Ovary (tissue), 9 donors: Measurements from ENCODE around the gene ZNF121. TPM values are rescaled to one million over a fixed set of nuclear protein-coding genes. Genes with fewer than 3 reads are reported as not detected.
"Not testable (repeated sequence)": the region's sequence is repeated elsewhere in the genome, so short reads cannot be mapped to it uniquely, and the experiment has no call there.

Experiments used
- DNase-seq, 5 donors: peaks; one replicate each; pipeline ENCODE4 v3.0.0-alpha.2; 2019 to 2020
- H3K27ac ChIP-seq, 2 donors: fragments of 200-600 bp; one replicate each; pipeline versions ENCODE4 v1.5.1 to v1.8.0; 2019 to 2022
- H3K27me3 ChIP-seq: fragments of 200-600 bp; one replicate; pipeline ENCODE4 v1.8.0; 2022
- H3K36me3 ChIP-seq: fragments of 200-600 bp; sonication (generic); one replicate; pipeline ENCODE4 v1.5.1; 2019
- H3K4me1 ChIP-seq: one replicate; pipeline ENCODE4 v1.8.1; 2013; ENCODE audit warnings: mild to moderate bottlenecking, moderate library complexity; ENCODE audit not compliant: insufficient read depth
- H3K4me3 ChIP-seq: fragments of 200-600 bp; sonication (generic); one replicate; pipeline ENCODE4 v1.5.1; 2017
- H3K9me3 ChIP-seq, 2 donors: fragments of 200-600 bp in 1 of 2; sonication (generic) in 1 of 2; one replicate each; pipeline versions ENCODE4 v1.5.1 to v1.8.1; 2013 to 2019; ENCODE audit warnings: mild to moderate bottlenecking in 1 of 2, moderate library complexity in 1 of 2
- CTCF ChIP-seq, 3 donors: fragments of 450-650 bp in 2 of 3; fragments of 200-600 bp in 1 of 3; IDR thresholded peaks; one replicate each; pipeline versions ENCODE4 v1.5.1 to v1.8.0; 2016 to 2022; ENCODE audit warnings: antibody characterized with exemption in 3 of 3, mild to moderate bottlenecking in 1 of 3
- EP300 ChIP-seq: sonication (generic); formaldehyde crosslinking; IDR thresholded peaks from one replicate; pipeline ENCODE4 v1.6.1; 2017; ENCODE audit warnings: antibody characterized with exemption
- POLR2A ChIP-seq: fragments of 450-650 bp; IDR thresholded peaks from one replicate; pipeline ENCODE4 v1.6.1; 2017; ENCODE audit warnings: antibody characterized with exemption, mild to moderate bottlenecking, moderate library complexity
- WGBS, 3 donors: extraction: QIAGEN DNeasy Blood & Tissue Kit in 1 of 3; methylation state at CpG; one replicate each; pipeline versions ENCODE4 v1.1.5 to v1.1.7; 2013 to 2017; 5-methylcytosine and 5-hydroxymethylcytosine counted together
- intact Hi-C, 4 donors: fragments of 100-400 bp; cut with DNase I; formaldehyde crosslinking; loops; one replicate each; pipeline versions ENCODE4 v1.11.0 to v1.15.1; 2022 to 2023
- polyA plus RNA-seq, 2 donors: library from polyadenylated mRNA; stranded (reverse); fragments of 200-250 nt in 1 of 2; fragments of 350-450 nt in 1 of 2; fragmentation: Illumina TruSeq in 1 of 2; extraction: RNeasy Lipid Tissue Mini Kit (QIAGEN cat#74804) in 1 of 2; gene quantifications; one replicate each; pipeline ENCODE4 v1.2.3, GENCODE V29; 2013 to 2014
- total RNA-seq, 7 donors: library from RNA; depleted of rRNA in 2 of 7; stranded (reverse); fragments of >200 nt in 2 of 7; fragmentation: NEBNext Ultra II Directional in 3 of 7; extraction: Animal tissue kit (Norgen Biotek cat#: 25700) in 3 of 7; gene quantifications; one replicate each; pipeline versions ENCODE4 v1.1.0 to v1.2.4, GENCODE V29; 2016 to 2023
- donor health status: DM: no; HTN: no; CAD: no; lungs with moderate emphysema.
- donor health status: DM: no; HTN: no; CAD: no.
- donor health status: Bipolar disorder and iron deficiency.
- donor health status: DM: yes; HTN: yes; CAD: no.
- donor health status: DM: no; HTN: no; CAD: no.
- donor health status: DM: yes; HTN: yes; CAD: no.

The ZNF121 gene
- total and polyA plus RNA-seq, 9 donors = 4.2 to 49.0 (median 31.7) TPM

GRCh38 chr19:9608912-9609311 lies 24.6 kb upstream of the ZNF121 start:
- Histone ChIP-seq H3K27me3 (no peaks in the 10 kb centered on the region), H3K27ac (no peak overlapping the region), H3K4me1 (no peaks in the 10 kb centered on the region), H3K36me3 (peaks cover 5% of the 10 kb centered on the region), H3K9me3 (peaks cover 0 to 44% of the 10 kb centered on the region in 2 donors), H3K4me3 (no peak overlapping the region)
- DNase-seq = no peak
- intact Hi-C loops = no loop called here
- TF ChIP-seq POLR2A (no peak), CTCF (IDR thresholded peaks at IDR 0.05) (no peak), EP300 (no peak)
- WGBS, 3 donors = 92 to 97% (median 96%) methylated on average over 5 of the region's 5 CpGs

GRCh38 chr19:9597027-9597426 lies 12.7 kb upstream of the ZNF121 start:
- intact Hi-C loops = no loop called here
- no peak overlapping the region for H3K27ac ChIP-seq
- 76 to 85% (median 80%) methylated on average over 3 of the region's 3 CpGs for WGBS, 3 donors
- no peak for DNase-seq
- H3K4me1 ChIP-seq = no peaks in the 10 kb centered on the region
- TF ChIP-seq CTCF (IDR thresholded peaks at IDR 0.05) (no peak), POLR2A (no peak), EP300 (no peak)
- no peaks in the 10 kb centered on the region for H3K36me3 ChIP-seq
- H3K9me3 ChIP-seq = no peaks in the 10 kb centered on the region
- no peak overlapping the region for H3K4me3 ChIP-seq
- no peaks in the 10 kb centered on the region for H3K27me3 ChIP-seq

GRCh38 chr19:9586764-9587163 lies 2.5 kb upstream of the ZNF121 start:
- no peaks in the 10 kb centered on the region for H3K9me3 ChIP-seq
- peak; percentile 23 to 64 (median 46) for DNase-seq
- TF ChIP-seq CTCF (IDR thresholded peaks at IDR 0.05) = peak in 2 of 3 donors; percentile 14 to 41
- no peak for TF ChIP-seq POLR2A
- peaks cover 4% of the 10 kb centered on the region for H3K4me1 ChIP-seq
- H3K4me3 ChIP-seq = no peak overlapping the region
- no peaks in the 10 kb centered on the region for H3K27me3 ChIP-seq
- no peak overlapping the region for H3K27ac ChIP-seq
- 13 to 18% (median 17%) methylated on average over 7 of the region's 7 CpGs for WGBS, 3 donors
- H3K36me3 ChIP-seq = no peaks in the 10 kb centered on the region
- intact Hi-C loops = loop anchor here in 1 of 4 donors (10.0 kb wide), 1 partner anchor 282 kb away; the partner anchor contains the start of gene ZNF699

- H3K27me3 ChIP-seq, H3K36me3 ChIP-seq, H3K4me3 ChIP-seq, H3K9me3 ChIP-seq, H3K27ac ChIP-seq, H3K4me1 ChIP-seq, DNase-seq: not testable (repeated sequence)
- whole genome bisulfite sequencing, 3 donors = 91 to 92% (median 92%) methylated on average over 13 of the region's 13 CpGs
- intact Hi-C loops = loop anchor here in 1 of 4 donors (10.0 kb wide), 1 partner anchor 277 kb away; the partner anchor contains the start of gene ZNF699
Measured at GRCh38 chr19:9582081-9582725, 2.1 kb downstream of the ZNF121 start.

GRCh38 chr19:9580728-9581127 lies 3.6 kb downstream of the ZNF121 start:
- H3K27ac ChIP-seq = no peak overlapping the region
- peaks cover 0 to 15% of the 10 kb centered on the region in 2 donors for H3K9me3 ChIP-seq
- H3K27me3 ChIP-seq = no peaks in the 10 kb centered on the region
- no peak for DNase-seq
- intact Hi-C loops = loop anchor here in 1 of 4 donors (10.0 kb wide), 1 partner anchor 276 kb away; the partner anchor contains the start of gene ZNF699
- no peaks in the 10 kb centered on the region for H3K36me3 ChIP-seq
- no peak overlapping the region for H3K4me3 ChIP-seq
- WGBS, 3 donors = 89 to 91% (median 90%) methylated on average over 5 of the region's 5 CpGs
- H3K4me1 ChIP-seq = peaks cover 4% of the 10 kb centered on the region
- no peak for TF ChIP-seq POLR2A
- no peak for TF ChIP-seq EP300
- no peak for TF ChIP-seq CTCF (IDR thresholded peaks at IDR 0.05)
